ENCODE results near the gene TBC1D17. TPM values are rescaled to one million over a fixed set of nuclear protein-coding genes. Genes with fewer than 3 reads are reported as not detected.

Gene TBC1D17
- total and polyA plus RNA-seq, 10 of the 15 experiments (the other 5 are each of a cell fraction or from before 2014, with no cell fraction given): 0.42 to 20.4 (median 11.2) TPM

DNA sequence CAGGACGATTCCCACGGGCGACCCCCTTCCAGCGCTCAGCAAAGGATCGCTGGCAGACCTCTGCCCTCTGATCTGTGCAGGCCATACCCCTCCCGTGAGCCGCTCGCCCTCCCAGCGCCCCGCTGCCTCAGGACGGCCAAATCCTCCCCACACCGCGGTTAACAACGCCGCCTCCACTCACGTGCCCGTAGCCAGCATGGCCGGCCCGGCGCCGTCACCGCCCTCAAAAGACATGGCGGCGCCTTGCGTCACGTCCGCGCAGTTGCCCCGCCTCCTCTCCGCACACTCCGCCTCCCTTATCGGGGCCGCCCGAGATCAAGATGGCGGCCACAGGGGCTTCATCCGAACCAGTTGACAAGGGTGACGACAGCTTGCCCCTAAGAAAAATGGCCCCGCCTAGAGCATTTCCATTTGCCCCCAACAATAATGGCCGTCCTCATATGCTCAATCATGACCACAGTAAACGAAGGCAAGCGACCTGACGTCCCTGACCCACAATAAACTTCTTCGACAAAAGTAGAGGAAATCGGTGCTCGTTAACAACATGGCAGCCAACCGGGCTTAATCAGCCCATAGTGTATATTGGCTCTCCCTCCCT, 981 bp upstream of the TBC1D17 start (continued):
- TF ChIP-seq ZBTB40 (IDR thresholded peaks at IDR 0.05; ENCODE audit: borderline replicate concordance) (peak; percentile 85), CHD1 (IDR thresholded peaks at IDR 0.05; ENCODE audit: low read depth, low read length) (no peak), ZNF622 (IDR thresholded peaks at IDR 0.05) (no peak), GATAD2B (conservative IDR thresholded peaks at IDR 0.05; ENCODE audit: low read depth) (0 out of 2 replicates have a peak, but pooled peaks have one; percentile 28), SUZ12 (IDR thresholded peaks at IDR 0.05; ENCODE audit: unreplicated experiment) (no peak), BCL3 (IDR thresholded peaks at IDR 0.05; ENCODE audit: borderline replicate concordance, insufficient read depth, low read depth, low read length, poor library complexity, severe bottlenecking) (no peak), ZNF217 (IDR thresholded peaks at IDR 0.05) (no peak), NR2F1 (conservative IDR thresholded peaks at IDR 0.05) (no peak), SMC3 (IDR thresholded peaks at IDR 0.05; ENCODE audit: borderline replicate concordance, low read length) (0 out of 2 replicates have a peak, but pooled peaks have one; percentile 11), MYB (IDR thresholded peaks at IDR 0.05; ENCODE audit: borderline replicate concordance, low read depth, low read length) (0 out of 2 replicates have a peak, but pooled peaks have one; percentile 21), BCLAF1 (IDR thresholded peaks at IDR 0.05) (no peak)
- TF ChIP-seq, protein P1, sequence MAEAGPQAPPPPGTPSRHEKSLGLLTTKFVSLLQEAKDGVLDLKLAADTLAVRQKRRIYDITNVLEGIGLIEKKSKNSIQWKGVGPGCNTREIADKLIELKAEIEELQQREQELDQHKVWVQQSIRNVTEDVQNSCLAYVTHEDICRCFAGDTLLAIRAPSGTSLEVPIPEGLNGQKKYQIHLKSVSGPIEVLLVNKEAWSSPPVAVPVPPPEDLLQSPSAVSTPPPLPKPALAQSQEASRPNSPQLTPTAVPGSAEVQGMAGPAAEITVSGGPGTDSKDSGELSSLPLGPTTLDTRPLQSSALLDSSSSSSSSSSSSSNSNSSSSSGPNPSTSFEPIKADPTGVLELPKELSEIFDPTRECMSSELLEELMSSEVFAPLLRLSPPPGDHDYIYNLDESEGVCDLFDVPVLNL (IDR thresholded peaks at IDR 0.05; ENCODE audit: low read depth, low read length): no peak
- TF ChIP-seq, protein P2, sequence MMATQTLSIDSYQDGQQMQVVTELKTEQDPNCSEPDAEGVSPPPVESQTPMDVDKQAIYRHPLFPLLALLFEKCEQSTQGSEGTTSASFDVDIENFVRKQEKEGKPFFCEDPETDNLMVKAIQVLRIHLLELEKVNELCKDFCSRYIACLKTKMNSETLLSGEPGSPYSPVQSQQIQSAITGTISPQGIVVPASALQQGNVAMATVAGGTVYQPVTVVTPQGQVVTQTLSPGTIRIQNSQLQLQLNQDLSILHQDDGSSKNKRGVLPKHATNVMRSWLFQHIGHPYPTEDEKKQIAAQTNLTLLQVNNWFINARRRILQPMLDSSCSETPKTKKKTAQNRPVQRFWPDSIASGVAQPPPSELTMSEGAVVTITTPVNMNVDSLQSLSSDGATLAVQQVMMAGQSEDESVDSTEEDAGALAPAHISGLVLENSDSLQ (IDR thresholded peaks at IDR 0.05): peak; percentile 57
- TF ChIP-seq, protein P3, sequence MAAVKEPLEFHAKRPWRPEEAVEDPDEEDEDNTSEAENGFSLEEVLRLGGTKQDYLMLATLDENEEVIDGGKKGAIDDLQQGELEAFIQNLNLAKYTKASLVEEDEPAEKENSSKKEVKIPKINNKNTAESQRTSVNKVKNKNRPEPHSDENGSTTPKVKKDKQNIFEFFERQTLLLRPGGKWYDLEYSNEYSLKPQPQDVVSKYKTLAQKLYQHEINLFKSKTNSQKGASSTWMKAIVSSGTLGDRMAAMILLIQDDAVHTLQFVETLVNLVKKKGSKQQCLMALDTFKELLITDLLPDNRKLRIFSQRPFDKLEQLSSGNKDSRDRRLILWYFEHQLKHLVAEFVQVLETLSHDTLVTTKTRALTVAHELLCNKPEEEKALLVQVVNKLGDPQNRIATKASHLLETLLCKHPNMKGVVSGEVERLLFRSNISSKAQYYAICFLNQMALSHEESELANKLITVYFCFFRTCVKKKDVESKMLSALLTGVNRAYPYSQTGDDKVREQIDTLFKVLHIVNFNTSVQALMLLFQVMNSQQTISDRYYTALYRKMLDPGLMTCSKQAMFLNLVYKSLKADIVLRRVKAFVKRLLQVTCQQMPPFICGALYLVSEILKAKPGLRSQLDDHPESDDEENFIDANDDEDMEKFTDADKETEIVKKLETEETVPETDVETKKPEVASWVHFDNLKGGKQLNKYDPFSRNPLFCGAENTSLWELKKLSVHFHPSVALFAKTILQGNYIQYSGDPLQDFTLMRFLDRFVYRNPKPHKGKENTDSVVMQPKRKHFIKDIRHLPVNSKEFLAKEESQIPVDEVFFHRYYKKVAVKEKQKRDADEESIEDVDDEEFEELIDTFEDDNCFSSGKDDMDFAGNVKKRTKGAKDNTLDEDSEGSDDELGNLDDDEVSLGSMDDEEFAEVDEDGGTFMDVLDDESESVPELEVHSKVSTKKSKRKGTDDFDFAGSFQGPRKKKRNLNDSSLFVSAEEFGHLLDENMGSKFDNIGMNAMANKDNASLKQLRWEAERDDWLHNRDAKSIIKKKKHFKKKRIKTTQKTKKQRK (IDR thresholded peaks at IDR 0.05; ENCODE audit: low read depth, low read length): no peak
